Stimulated activated CD8-positive, alpha-beta memory T cell treated with anti-CD3 and anti-CD28 coated beads, Interleukin-7, amount 100 ng/mL, for 4 hours (primary cell): Measurements from ENCODE around the gene PDE6D.
"Not testable (repeated sequence)": the region's sequence is repeated elsewhere in the genome, so short reads cannot be mapped to it uniquely, and the experiment has no call there.

Experiments
- DNase-seq, 2 donors: peaks; one replicate each; pipeline ENCODE4 v3.0.0-alpha.2; 2020; ENCODE audit warnings: low read depth in 2 of 2

The PDE6D gene

DNA sequence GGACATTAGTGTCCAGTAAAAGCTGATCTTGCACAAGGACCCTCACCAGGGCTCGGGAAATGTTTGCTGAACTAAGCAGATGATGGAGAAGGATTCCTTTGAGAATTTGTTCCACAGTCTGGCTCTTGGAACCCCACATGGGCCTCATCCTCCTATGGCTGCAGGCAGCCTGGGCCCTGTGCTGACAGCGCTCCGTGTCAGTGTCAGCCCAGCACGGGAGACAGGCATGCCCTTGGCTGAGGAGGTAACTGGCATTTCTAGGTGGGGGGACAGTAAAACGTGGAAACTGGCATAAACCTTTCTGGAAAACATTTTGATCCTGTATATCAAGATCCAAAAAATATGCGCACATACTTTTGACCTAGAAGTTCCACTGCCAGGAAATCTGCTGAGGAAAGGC lies 62.3 kb downstream of the PDE6D start:
- no peak for DNase-seq

DNA sequence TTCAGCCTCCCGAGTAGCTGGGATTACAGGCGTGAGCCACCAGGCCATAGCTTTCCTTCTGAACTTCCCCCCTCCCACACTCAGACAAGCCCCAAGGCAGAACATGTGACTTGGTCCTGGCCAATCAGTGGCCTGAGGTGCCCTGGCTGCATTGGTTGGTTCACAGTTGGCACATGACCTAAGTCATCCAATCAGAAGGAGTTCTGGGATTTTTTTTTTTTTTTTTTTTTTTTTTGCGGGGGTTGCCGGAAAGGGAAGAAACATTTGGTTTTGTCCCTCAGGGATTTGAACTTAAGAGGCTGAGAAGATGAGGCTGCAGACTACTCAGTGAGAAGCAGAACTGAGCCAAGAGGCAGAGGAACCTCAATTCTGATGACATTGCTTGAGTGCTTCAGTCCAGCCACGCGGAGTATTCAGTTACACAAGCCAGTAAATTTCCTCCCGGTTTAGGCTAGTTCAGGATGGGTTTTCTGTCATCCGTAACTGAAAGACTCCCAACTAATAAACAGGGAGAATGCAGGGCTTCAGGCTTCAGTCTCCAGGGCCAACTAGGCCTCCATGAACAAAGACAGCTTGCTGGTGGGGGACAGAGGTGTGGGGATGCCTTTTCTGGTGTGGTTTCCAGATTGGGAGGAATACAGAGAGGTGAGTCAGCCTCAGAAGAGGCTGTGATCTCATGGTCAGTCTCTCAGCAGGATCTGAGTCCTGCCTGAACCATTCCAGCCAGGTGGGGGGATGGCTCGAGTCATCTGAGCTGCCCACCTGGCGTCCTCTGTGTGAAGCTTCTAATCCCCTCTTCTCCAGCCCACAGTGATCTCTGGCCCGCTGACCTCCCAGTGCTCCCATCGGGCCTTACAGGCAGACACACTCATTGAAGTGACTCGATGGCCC lies 63.6 kb downstream of the PDE6D start:
- no peak for DNase-seq

DNA sequence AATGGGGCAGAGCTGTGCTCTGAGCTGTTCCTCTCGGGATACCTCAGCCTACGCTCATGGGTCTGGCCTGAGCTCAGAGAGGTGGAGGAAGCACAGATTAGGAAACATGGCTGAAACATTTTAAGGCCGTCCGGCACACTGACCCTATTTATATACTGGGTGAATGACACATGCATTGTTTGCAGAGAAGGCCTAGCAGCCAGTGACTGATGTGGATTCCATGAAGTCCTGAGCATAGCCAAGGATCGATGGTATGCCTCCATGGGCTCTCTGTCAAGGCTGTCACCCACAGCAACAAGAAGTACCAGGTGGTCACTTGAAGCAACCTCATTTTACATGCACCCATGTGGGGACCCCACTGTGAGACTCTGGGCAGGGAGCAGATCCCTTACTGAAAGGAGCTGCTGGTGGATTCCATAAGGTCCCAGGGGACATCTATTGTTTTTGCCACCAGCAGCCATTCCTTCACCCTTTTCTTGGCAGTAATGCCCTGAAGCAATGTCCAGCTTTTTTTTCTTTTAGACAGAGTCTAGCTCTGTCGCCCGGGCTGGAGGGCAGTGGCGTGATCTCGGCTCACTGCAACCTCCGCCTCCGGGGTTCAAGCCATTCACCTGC lies 64.3 kb downstream of the PDE6D start:
- no peak for DNase-seq

DNA sequence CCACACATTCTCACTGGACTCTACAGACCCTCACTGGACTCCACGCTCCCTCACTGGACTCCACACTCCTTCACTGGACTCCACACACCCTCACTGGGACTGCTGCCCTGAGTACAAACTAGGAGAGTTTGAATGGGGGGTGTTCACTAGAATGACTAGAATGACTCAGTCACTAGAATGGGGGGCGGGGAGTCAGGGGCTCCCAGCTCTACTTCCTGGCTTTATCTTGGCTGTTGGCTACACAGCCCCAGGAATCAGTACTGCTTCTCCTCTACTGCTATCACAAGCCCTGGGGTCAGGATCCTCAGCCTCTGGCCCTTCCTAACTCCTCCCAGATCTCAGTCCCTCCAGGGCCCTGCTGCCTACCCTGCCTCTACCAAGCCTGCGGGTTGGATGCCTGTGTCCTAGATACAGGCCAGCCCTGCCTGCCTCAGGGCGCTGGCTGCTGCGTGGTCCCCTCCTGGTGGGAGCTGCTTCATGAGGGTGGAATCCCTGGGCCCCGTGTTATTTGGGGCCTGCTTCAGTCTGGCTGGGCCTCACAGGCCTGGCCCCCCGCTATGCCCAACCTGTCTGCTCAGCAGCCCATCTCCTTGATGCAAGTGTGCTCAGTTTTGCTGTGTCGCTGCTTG lies 65.0 kb downstream of the PDE6D start:
- no peak for DNase-seq

GRCh38 chr2:231715499-231715837 lies 65.6 kb downstream of the PDE6D start:
- no peak for DNase-seq

GRCh38 chr2:231714639-231715498 lies 66.2 kb downstream of the PDE6D start:
- DNase-seq, result peak; percentile 55 to 71

GRCh38 chr2:231713730-231714638 lies 67.1 kb downstream of the PDE6D start:
- DNase-seq, result peak; percentile 72 to 77

GRCh38 chr2:231713406-231713729 lies 67.7 kb downstream of the PDE6D start:
- DNase-seq, result not testable (repeated sequence)

- DNase-seq, result peak; percentile 37 to 66
Measured at GRCh38 chr2:231712451-231713021, 68.5 kb downstream of the PDE6D start.

GRCh38 chr2:231711677-231712450 lies 69.2 kb downstream of the PDE6D start:
- DNase-seq, result no peak

DNA sequence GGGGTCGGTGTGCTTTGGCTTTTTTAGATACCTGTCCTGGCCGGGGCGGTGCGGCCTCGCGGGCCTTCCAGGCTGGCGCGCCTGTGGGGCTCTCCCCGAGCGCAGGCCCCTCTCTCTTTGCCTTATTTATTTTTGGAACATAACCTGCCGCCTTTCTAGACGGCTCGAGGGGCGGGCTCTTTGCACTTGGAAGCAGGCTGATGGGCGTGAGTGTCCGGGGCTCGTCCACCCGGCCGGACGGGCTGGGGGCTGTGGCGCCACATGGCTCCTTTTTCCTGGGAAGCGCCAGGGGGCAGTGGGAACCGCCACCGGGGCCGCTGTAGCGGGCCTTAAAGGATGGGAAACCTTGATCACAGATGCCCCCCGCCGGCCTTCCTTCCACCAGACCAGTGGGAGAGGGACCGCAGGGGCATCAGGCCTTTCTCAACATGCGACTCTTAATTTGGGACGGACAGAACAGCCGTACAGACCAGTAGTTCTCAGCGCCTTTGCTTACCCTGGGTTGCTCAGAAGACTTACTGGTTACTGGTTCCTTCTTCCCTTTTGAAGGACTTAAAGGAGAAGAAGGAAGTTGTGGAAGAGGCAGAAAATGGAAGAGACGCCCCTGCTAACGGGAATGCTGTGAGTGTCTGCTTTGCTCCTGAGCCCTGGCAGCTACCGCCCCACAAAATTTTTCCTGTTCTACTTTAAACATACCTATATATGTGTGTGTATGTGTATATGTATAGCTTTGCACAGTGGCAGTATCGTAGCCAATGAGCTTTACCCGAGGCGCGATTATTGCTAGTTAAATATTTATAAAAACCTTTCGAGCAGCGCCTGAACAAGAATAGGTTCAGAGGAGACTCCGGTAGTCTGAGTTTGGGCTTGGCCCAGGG lies 70.0 kb downstream of the PDE6D start:
- peak in 1 of 2 donors; percentile 13 for DNase-seq

DNA sequence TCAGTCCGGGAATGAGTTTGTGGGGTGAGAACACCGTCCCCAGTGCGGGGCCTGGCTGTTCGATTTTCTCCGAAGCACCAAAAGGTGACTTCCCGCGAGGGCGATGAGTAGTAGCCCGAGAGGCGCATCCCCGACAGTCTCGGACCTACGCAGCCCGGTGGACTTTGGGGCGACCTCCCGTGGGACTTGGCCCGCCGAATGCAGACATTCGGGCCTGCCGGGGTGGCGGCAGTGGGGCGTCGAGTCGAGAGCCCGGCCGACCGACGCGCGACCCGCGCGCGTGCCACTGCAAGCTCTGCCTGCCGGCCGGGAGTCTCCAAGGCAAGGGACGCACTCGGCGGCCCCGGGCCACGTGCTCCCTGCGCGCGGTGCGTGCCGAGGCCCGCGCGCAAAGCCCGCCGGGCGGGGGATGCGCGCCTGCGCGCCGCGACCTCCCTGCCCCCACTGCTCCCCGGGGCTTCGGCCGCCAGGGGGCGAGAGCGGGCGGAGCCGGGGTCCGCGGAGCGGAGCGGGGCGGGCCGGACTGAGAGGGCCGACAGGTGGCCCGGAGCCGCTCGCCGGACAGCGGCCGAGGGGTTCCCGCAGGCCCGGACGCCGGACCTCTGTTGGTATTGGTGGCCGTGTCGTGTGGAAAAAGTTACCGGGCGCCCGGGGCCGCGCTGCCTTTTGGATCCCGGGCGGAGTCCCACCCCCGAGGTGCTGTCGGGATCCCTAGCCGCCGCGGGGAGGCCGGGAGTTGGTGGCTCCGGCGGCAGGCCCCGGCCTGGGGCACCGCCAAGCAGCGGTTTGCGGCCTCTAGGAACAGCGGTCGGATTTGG lies 70.9 kb downstream of the PDE6D start:
- DNase-seq, result peak; percentile 42 to 77

DNA sequence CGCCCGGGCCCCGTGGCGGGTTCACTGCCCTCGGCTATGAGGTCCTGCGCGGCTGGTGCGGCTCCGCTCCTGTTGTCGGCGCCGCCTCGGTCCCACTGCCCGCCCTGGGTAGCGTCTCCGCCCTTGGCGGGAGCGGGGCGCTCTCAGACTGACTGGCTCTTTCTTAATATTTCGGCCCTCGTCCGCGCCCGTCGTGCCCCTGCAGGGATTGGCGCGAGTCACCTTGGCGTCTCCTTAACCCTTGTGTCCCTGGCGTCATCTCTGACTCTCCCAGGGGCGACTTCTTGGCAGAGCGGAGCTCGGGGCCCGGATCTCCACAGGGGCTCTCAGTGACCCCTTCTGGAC lies 71.5 kb downstream of the PDE6D start:
- DNase-seq, result peak in 1 of 2 donors; percentile 2

GRCh38 chr2:231708773-231709635 lies 72.1 kb downstream of the PDE6D start:
- peak; percentile 37 to 65 for DNase-seq

- peak; percentile 99 to 100 for DNase-seq
Measured at GRCh38 chr2:231707927-231708772, 72.9 kb downstream of the PDE6D start, which contains the start of gene PTMA. PTMA (plus strand) TSS chr2:231708525; CDS start chr2:231708707, 182 bp downstream.

DNA sequence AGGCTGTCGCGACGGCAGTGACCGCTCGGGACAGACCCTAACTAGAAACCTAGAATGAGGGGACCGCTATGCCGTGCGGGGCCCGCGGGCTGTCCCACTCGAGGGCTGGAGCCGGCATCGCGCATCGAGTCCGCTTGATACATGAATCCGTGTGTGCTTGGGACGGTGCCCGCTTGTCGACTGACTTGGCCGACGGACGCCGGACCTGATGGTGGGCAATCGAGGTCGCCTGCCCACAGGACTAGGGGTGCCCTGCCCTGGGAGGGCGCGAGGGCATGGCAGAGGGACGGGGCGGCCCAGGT lies 73.5 kb downstream of the PDE6D start:
- peak; percentile 22 to 45 for DNase-seq
